GM21526 (cell line): ENCODE results near the gene KHNYN.

Source experiments
- ATAC-seq: cut with Tn5 transposase; IDR thresholded peaks from one replicate; pipeline ENCODE4 v1.9.1; 2021; ENCODE audit warnings: moderate library complexity; ENCODE audit not compliant: unreplicated experiment, low FRiP score

KHNYN gene

GRCh38 chr14:24422261-24422660 lies 7.5 kb upstream of the KHNYN start:
- ATAC-seq, result no peak

GRCh38 chr14:24422694-24423601 lies 6.8 kb upstream of the KHNYN start:
- no peak for ATAC-seq

GRCh38 chr14:24425704-24426103 lies 4.0 kb upstream of the KHNYN start:
- ATAC-seq, result no peak

GRCh38 chr14:24426150-24426911 lies 3.4 kb upstream of the KHNYN start:
- no peak for ATAC-seq

GRCh38 chr14:24426912-24427536 lies 2.7 kb upstream of the KHNYN start:
- no peak for ATAC-seq

GRCh38 chr14:24427537-24428508 lies 1.9 kb upstream of the KHNYN start:
- no peak for ATAC-seq

- ATAC-seq, result no peak
These were observed 943 bp upstream of the KHNYN start for GRCh38 chr14:24428628-24429394.

GRCh38 chr14:24430143-24430681 lies 458 bp downstream of the KHNYN start:
- peak; percentile 56 for ATAC-seq

- ATAC-seq, result no peak
These were observed 1.2 kb downstream of the KHNYN start for GRCh38 chr14:24430682-24431568.

- no peak for ATAC-seq
These were observed 2.0 kb downstream of the KHNYN start for GRCh38 chr14:24431569-24432258.

GRCh38 chr14:24432259-24433131 lies 2.7 kb downstream of the KHNYN start:
- no peak for ATAC-seq

- ATAC-seq, result no peak
These were observed 4.3 kb downstream of the KHNYN start for GRCh38 chr14:24434036-24434435.

- ATAC-seq, result no peak
These were observed 4.9 kb downstream of the KHNYN start for GRCh38 chr14:24434676-24435075.

- ATAC-seq, result no peak
These were observed 5.5 kb downstream of the KHNYN start for GRCh38 chr14:24435192-24435810.

- ATAC-seq, result no peak
These were observed 6.2 kb downstream of the KHNYN start for GRCh38 chr14:24435998-24436354.

- no peak for ATAC-seq
These were observed 6.7 kb downstream of the KHNYN start for GRCh38 chr14:24436355-24437019.
